ENCODE results near the gene APBB2. TPM values are rescaled to one million over a fixed set of nuclear protein-coding genes. Genes with fewer than 3 reads are reported as not detected.

Gene APBB2
- total RNA-seq, 3 donors from 2014 or later (not counting 1 experiment from before 2014, with no cell fraction given) = 0.38 to 0.48 TPM; not detected in 1

DNA sequence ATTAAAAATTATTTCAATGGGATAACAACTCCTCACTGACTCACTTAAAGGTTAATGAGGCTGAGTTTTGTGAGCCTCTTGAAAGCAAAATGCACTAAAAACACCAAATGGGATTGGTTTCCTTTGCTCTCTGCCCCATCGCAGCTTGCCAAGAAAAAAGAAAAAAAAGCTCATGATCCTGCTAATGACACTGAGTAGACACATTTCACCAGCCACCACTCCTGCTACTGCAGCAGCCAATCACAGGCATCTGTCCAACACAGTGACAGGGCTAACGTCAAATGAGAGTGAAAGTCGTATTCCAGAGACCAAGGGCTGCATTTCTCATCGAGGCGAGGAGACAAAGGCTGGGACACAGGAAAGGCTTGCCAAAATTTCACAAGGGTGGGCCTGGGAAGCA lies 5.2 kb downstream of the APBB2 start:
- 95% methylated on average over 5 of the region's 5 CpGs for WGBS (ENCODE audit: insufficient coverage)
- Mint-ChIP-seq H3K4me3 (no peak overlapping the region), H3K36me3 (no peaks in the 10 kb centered on the region), H3K9me3 (no peaks in the 10 kb centered on the region), H3K27ac (no peak overlapping the region), H3K27me3 (ENCODE audit: low read depth in 2 of 2) (peaks cover 24 to 40% of the 10 kb centered on the region in 2 donors), H3K4me1 (peaks cover 6 to 13% of the 10 kb centered on the region in 2 donors)
- DNase-seq (no peak), ATAC-seq (no peak)
- H3K9me3 ChIP-seq (ENCODE audit: control insufficient read depth, insufficient read depth, low read length) = no peaks in the 10 kb centered on the region
- peaks cover 13% of the 10 kb centered on the region for H3K27me3 ChIP-seq (ENCODE audit: control insufficient read depth, insufficient read depth, low read length)
- no peak overlapping the region for H3K27ac ChIP-seq (ENCODE audit: low read length)
- TF ChIP-seq, protein P1, sequence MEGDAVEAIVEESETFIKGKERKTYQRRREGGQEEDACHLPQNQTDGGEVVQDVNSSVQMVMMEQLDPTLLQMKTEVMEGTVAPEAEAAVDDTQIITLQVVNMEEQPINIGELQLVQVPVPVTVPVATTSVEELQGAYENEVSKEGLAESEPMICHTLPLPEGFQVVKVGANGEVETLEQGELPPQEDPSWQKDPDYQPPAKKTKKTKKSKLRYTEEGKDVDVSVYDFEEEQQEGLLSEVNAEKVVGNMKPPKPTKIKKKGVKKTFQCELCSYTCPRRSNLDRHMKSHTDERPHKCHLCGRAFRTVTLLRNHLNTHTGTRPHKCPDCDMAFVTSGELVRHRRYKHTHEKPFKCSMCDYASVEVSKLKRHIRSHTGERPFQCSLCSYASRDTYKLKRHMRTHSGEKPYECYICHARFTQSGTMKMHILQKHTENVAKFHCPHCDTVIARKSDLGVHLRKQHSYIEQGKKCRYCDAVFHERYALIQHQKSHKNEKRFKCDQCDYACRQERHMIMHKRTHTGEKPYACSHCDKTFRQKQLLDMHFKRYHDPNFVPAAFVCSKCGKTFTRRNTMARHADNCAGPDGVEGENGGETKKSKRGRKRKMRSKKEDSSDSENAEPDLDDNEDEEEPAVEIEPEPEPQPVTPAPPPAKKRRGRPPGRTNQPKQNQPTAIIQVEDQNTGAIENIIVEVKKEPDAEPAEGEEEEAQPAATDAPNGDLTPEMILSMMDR (IDR thresholded peaks at IDR 0.05) = no peak
- H3K4me1 ChIP-seq (ENCODE audit: control insufficient read depth, insufficient read depth, low read length) = peaks cover 8% of the 10 kb centered on the region
- intact Hi-C loops (cut with micrococcal nuclease) = no loop called here
- no peaks in the 10 kb centered on the region for H3K36me3 ChIP-seq (ENCODE audit: control insufficient read depth, insufficient read depth, low read length)
- no peak overlapping the region for H3K4me3 ChIP-seq (ENCODE audit: low read length)

DNA sequence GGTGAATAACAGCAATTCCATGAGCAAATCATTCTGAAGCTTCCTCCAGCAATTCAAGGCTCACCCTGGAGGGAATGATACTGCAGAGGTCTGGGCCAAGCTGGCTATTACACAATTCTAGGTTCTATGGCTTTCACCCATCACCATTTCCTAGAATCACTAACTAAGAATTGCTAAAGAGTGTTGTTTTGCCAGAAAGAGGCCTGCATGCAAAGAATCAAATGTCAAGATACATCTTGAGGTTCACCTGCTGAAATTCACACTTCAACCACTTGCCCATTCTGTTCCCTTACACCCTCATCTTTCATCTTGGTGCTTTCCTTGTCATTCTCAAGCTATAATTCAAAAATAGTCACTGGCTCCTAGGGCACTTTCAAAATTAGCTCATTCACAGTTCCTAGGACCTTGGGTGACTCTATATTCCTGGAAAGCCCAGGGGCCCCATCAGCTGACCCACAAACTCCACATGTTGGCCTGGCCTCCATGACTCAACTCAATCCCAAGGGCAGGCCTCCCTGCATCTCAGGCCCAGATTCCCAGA lies 7.0 kb downstream of the APBB2 start:
- Histone ChIP-seq H3K36me3 (ENCODE audit: control insufficient read depth, insufficient read depth, low read length) (no peaks in the 10 kb centered on the region), H3K4me1 (ENCODE audit: control insufficient read depth, insufficient read depth, low read length) (no peaks in the 10 kb centered on the region), H3K27ac (ENCODE audit: low read length) (no peak overlapping the region), H3K27me3 (ENCODE audit: control insufficient read depth, insufficient read depth, low read length) (no peaks in the 10 kb centered on the region), H3K4me3 (ENCODE audit: low read length) (no peak overlapping the region), H3K9me3 (ENCODE audit: control insufficient read depth, insufficient read depth, low read length) (no peaks in the 10 kb centered on the region)
- no peaks in the 10 kb centered on the region for H3K36me3 Mint-ChIP-seq
- TF ChIP-seq, protein P1 (IDR thresholded peaks at IDR 0.05) = no peak
- DNase-seq = no peak
- no peaks in the 10 kb centered on the region for H3K9me3 Mint-ChIP-seq
- peaks cover 0 to 6% of the 10 kb centered on the region in 2 donors for H3K4me1 Mint-ChIP-seq
- no peak overlapping the region for H3K27ac Mint-ChIP-seq
- ATAC-seq = no peak
- intact Hi-C loops (cut with micrococcal nuclease) = no loop called here
- no peak overlapping the region for H3K4me3 Mint-ChIP-seq
- H3K27me3 Mint-ChIP-seq (ENCODE audit: low read depth in 2 of 2) = peaks cover 12 to 32% of the 10 kb centered on the region in 2 donors

DNA sequence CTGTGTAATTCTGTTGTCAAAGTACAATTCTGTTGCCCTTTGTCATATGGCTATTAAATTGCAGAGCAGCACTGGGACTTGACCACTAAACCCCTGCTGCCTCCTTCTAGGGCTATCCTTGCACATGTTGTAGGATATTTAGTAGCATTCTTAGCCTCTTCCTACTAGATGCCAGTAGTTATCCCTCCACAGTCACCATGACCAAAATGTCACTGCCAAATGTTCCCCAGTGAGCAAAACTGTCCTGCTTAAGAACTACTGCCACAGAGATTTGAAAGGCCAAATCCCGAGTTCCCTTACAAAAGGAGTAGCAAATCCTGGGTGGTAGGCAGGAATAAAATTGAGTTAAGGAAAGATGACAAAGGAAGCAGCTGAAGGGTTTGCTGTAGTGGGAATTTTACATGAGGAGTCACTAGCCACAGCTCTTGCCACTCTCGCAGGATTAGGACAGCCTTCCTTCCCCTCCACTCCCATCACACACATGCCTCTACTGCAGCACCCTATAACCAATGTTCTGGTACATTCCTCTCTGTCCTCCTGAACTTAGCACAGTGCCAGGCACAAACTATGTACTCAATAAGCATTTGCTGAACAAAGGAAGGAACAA lies 8.4 kb downstream of the APBB2 start:
- no peak overlapping the region for H3K27ac Mint-ChIP-seq
- 87% methylated on average over 2 of the region's 2 CpGs for WGBS (ENCODE audit: insufficient coverage)

More for the DNA sequence above, 8.4 kb downstream of the APBB2 start:
- TF ChIP-seq, protein P1 (IDR thresholded peaks at IDR 0.05) = no peak
- Mint-ChIP-seq H3K9me3 (no peaks in the 10 kb centered on the region), H3K36me3 (no peaks in the 10 kb centered on the region), H3K27me3 (ENCODE audit: low read depth in 2 of 2) (peaks cover 5 to 24% of the 10 kb centered on the region in 2 donors), H3K4me3 (no peak overlapping the region), H3K4me1 (peaks cover 0 to 6% of the 10 kb centered on the region in 2 donors)
- DNase-seq (no peak), ATAC-seq (no peak)
- intact Hi-C loops (cut with micrococcal nuclease) = no loop called here
- Histone ChIP-seq H3K27ac (ENCODE audit: low read length) (no peak overlapping the region), H3K36me3 (ENCODE audit: control insufficient read depth, insufficient read depth, low read length) (no peaks in the 10 kb centered on the region), H3K27me3 (ENCODE audit: control insufficient read depth, insufficient read depth, low read length) (no peaks in the 10 kb centered on the region), H3K4me1 (ENCODE audit: control insufficient read depth, insufficient read depth, low read length) (no peaks in the 10 kb centered on the region), H3K4me3 (ENCODE audit: low read length) (no peak overlapping the region), H3K9me3 (ENCODE audit: control insufficient read depth, insufficient read depth, low read length) (no peaks in the 10 kb centered on the region)

Data from natural killer cell (primary cell).